H9 (cell line): ENCODE data around the gene ETV6. TPM values are rescaled to one million over a fixed set of nuclear protein-coding genes. Genes with fewer than 3 reads are reported as not detected.

Experiments
- DNase-seq: peaks from one replicate; pipeline ENCODE4 v3.0.0-alpha.2; 2017
- H2AFZ ChIP-seq: one replicate; pipeline ENCODE4 v1.6.1; 2013; ENCODE audit warnings: mild to moderate bottlenecking, low read length, control low read depth, moderate library complexity
- H2AK5ac ChIP-seq: 2 replicates; pipeline ENCODE4 v1.6.1; 2013; ENCODE audit warnings: low read length, control low read depth, mixed read lengths; ENCODE audit not compliant: insufficient read length
- H2BK120ac ChIP-seq: one replicate; pipeline ENCODE4 v1.6.1; 2013; ENCODE audit warnings: low read depth, mild to moderate bottlenecking, low read length, control low read depth, inconsistent platforms; ENCODE audit not compliant: poor library complexity, severe bottlenecking
- H2BK12ac ChIP-seq: 2 replicates; pipeline ENCODE4 v1.6.1; 2013; ENCODE audit warnings: low read length, control low read depth, mixed read lengths, low read depth; ENCODE audit not compliant: insufficient read length
- H2BK15ac ChIP-seq: 2 replicates; pipeline ENCODE4 v1.6.1; 2013; ENCODE audit warnings: low read depth, low read length, control low read depth
- H2BK20ac ChIP-seq: one replicate; pipeline ENCODE4 v1.6.1; 2013; ENCODE audit warnings: low read depth, mild to moderate bottlenecking, low read length, control low read depth, inconsistent platforms; ENCODE audit not compliant: poor library complexity, severe bottlenecking
- H2BK5ac ChIP-seq: 2 replicates; pipeline ENCODE4 v1.6.1; 2013; ENCODE audit warnings: low read length, control low read depth, mixed read lengths; ENCODE audit not compliant: insufficient read length
- H3K14ac ChIP-seq: 2 replicates; pipeline ENCODE4 v1.6.1; 2013; ENCODE audit warnings: low read length, control low read depth; ENCODE audit not compliant: insufficient read depth
- H3K18ac ChIP-seq: 2 replicates; pipeline ENCODE4 v1.6.1; 2013; ENCODE audit warnings: low read depth, mild to moderate bottlenecking, mixed read lengths, low read length, control low read depth; ENCODE audit not compliant: insufficient read length
- H3K23ac ChIP-seq: 2 replicates; pipeline ENCODE4 v1.6.1; 2013; ENCODE audit warnings: low read length, control low read depth, mixed read lengths, low read depth; ENCODE audit not compliant: insufficient read length
- H3K23me2 ChIP-seq: 2 replicates; pipeline ENCODE4 v1.6.1; 2013; ENCODE audit warnings: low read depth, mild to moderate bottlenecking, mixed read lengths, low read length, control low read depth; ENCODE audit not compliant: insufficient read length, poor library complexity, severe bottlenecking
- H3K27ac ChIP-seq: 2 replicates; pipeline ENCODE4 v1.5.1; 2013; ENCODE audit warnings: low read length, control low read depth, mixed read lengths, low read depth; ENCODE audit not compliant: insufficient read length
- H3K27me3 ChIP-seq: 2 replicates; pipeline ENCODE4 v1.6.1; 2013; ENCODE audit warnings: low read length, control low read depth, inconsistent platforms; ENCODE audit not compliant: insufficient read depth
- H3K4ac ChIP-seq: 2 replicates; pipeline ENCODE4 v1.6.1; 2013; ENCODE audit warnings: low read depth, mild to moderate bottlenecking, control low read depth, inconsistent platforms, low read length, moderate library complexity
- H3K4me1 ChIP-seq: 2 replicates; pipeline ENCODE4 v1.6.1; 2013; ENCODE audit warnings: low read length, control low read depth, inconsistent platforms; ENCODE audit not compliant: insufficient read depth
- H3K4me2 ChIP-seq: 2 replicates; pipeline ENCODE4 v1.6.1; 2013; ENCODE audit warnings: low read length, control low read depth, mixed read lengths; ENCODE audit not compliant: insufficient read length, insufficient read depth
- H3K56ac ChIP-seq: 2 replicates; pipeline ENCODE4 v1.6.1; 2013; ENCODE audit warnings: low read depth, mild to moderate bottlenecking, mixed read lengths, low read length, control low read depth; ENCODE audit not compliant: insufficient read length
- H3K79me1 ChIP-seq: 2 replicates; pipeline ENCODE4 v1.6.1; 2013; ENCODE audit warnings: low read depth, mild to moderate bottlenecking, moderate library complexity, low read length, control low read depth, inconsistent platforms; ENCODE audit not compliant: insufficient read depth, poor library complexity, severe bottlenecking
- H3K79me2 ChIP-seq: 2 replicates; pipeline ENCODE4 v1.6.1; 2013; ENCODE audit warnings: low read length, control low read depth, inconsistent platforms; ENCODE audit not compliant: insufficient read depth
- H3K9ac ChIP-seq: 2 replicates; pipeline ENCODE4 v1.6.1; 2013; ENCODE audit warnings: low read length, control low read depth, mixed read lengths; ENCODE audit not compliant: insufficient read length; ENCODE audit errors: extremely low read depth
- H3K9me3 ChIP-seq: one replicate; pipeline ENCODE4 v1.6.1; 2013; ENCODE audit warnings: low read depth, low read length, inconsistent platforms; ENCODE audit not compliant: control insufficient read depth
- H3T11ph ChIP-seq: one replicate; pipeline ENCODE4 v1.6.1; 2013; ENCODE audit warnings: mild to moderate bottlenecking, low read length, control low read depth, inconsistent platforms
- H4K20me1 ChIP-seq: one replicate; pipeline ENCODE4 v1.6.1; 2013; ENCODE audit not compliant: control insufficient read depth, insufficient read length, insufficient read depth
- H4K5ac ChIP-seq: 2 replicates; pipeline ENCODE4 v1.6.1; 2013; ENCODE audit warnings: low read depth, mild to moderate bottlenecking, mixed read lengths, low read length, control low read depth; ENCODE audit not compliant: insufficient read length
- H4K8ac ChIP-seq: replicated peaks from 2 replicates; pipeline ENCODE4 v1.6.1; 2013; ENCODE audit warnings: low read length, control low read depth, mixed read lengths, low read depth; ENCODE audit not compliant: insufficient read length
- H4K91ac ChIP-seq: 2 replicates; pipeline ENCODE4 v1.6.1; 2013; ENCODE audit warnings: low read depth, mild to moderate bottlenecking, moderate library complexity, mixed read lengths, low read length, control low read depth; ENCODE audit not compliant: insufficient read length
- H3K27ac Mint-ChIP-seq, 3 experiments: 2 replicates in 2 of 3; 3 replicates in 1 of 3; pipeline ENCODE4 v1.8.0; 2020 to 2021; ENCODE audit warnings: mixed read lengths in 3 of 3, mild to moderate bottlenecking in 1 of 3, moderate library complexity in 1 of 3
- H3K27me3 Mint-ChIP-seq: 2 replicates; pipeline ENCODE4 v1.8.0; 2021; ENCODE audit warnings: low read depth, mild to moderate bottlenecking, moderate library complexity, mixed read lengths
- H3K36me3 Mint-ChIP-seq, 3 experiments: 2 replicates in 2 of 3; 3 replicates in 1 of 3; pipeline ENCODE4 v1.8.0; 2020 to 2021; ENCODE audit warnings: low read depth in 3 of 3, mixed read lengths in 3 of 3; ENCODE audit not compliant: insufficient read depth in 1 of 3
- H3K4me1 Mint-ChIP-seq, 2 experiments: 2 replicates each; pipeline ENCODE4 v1.8.0; 2020; ENCODE audit warnings: mixed read lengths in 2 of 2
- H3K4me3 Mint-ChIP-seq, 2 experiments: 2 replicates in 1 of 2; 3 replicates in 1 of 2; pipeline ENCODE4 v1.8.0; 2020 to 2021; ENCODE audit warnings: mild to moderate bottlenecking in 2 of 2, mixed read lengths in 2 of 2, moderate library complexity in 1 of 2
- H3K9me3 Mint-ChIP-seq, 2 experiments: 2 replicates in 1 of 2; 3 replicates in 1 of 2; pipeline ENCODE4 v1.8.0; 2020; ENCODE audit warnings: mild to moderate bottlenecking in 2 of 2, mixed read lengths in 2 of 2, moderate library complexity in 1 of 2
- WGBS: extraction: QIAGEN DNeasy Blood & Tissue Kit; methylation state at CpG from one replicate; pipeline ENCODE4 v1.1.7; 2013; ENCODE audit warnings: missing lambda C conversion rate, low lambda C conversion rate, mixed read lengths; ENCODE audit not compliant: insufficient read length; ENCODE audit errors: extremely low coverage; 5-methylcytosine and 5-hydroxymethylcytosine counted together
- total RNA-seq: library from RNA; stranded (reverse); gene quantifications from 2 replicates; pipeline ENCODE4 v1.2.1, GENCODE V29; 2021
- TF ChIP-seq, protein P1 (sequence below): fragments of 200-600 bp; sonication (generic); conservative IDR thresholded peaks from 3 replicates; pipeline ENCODE4 v1.8.0; 2021; ENCODE audit warnings: antibody characterized with exemption, mild to moderate bottlenecking

The ETV6 gene
- total RNA-seq, 1 experiment from 2014 or later = 28.7 TPM

DNA sequence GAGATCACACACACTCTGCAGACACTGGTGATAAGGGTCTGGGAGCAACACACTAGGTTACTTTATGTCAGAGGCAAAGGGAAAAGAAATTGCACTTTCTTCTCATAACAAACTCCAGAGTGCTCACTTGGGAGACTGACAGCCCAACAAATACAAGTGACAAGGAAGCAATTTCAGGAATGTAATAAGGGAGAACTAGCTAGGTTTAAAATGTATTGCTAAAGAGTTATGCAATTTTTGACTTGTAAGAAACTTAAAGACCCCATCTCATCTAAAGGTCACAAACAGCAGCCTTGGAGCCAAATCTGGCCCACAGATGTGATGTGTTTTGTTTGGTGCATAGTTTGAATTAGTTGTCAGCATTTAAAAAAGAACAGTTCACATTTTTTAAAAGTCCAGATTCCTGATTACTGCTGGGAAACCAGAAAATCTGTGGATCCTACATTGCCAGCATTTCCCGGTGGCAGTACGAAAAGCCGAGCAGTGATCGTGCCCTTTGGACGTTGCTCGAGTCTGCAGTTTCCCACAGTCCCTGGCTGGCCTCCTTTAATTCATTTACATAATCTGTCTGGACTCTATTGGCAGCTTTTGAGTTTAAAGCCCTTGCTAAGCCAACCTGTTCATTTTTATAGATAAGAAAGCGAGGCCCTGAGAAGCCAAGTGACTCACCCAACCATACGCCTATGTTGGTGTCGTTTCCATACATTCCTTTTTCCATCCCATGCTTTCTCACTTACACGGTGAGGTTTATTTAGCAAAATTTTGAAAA is 42.0 kb upstream of the ETV6 start:
- peaks cover 0 to 6% (median 4%) of the 10 kb centered on the region in 3 experiments; a peak in 5 of 7 replicates for H3K36me3 Mint-ChIP-seq
- H3K27me3 Mint-ChIP-seq = no peaks in the 10 kb centered on the region
- Histone ChIP-seq H2BK120ac (no peak overlapping the region), H2BK12ac (no peak overlapping the region), H3K14ac (no peak overlapping the region), H4K5ac (no peak overlapping the region), H4K20me1 (no peaks in the 10 kb centered on the region), H3K18ac (no peak overlapping the region), H3K79me1 (no peaks in the 10 kb centered on the region), H3K79me2 (no peaks in the 10 kb centered on the region), H3K4me1 (peaks cover 14% of the 10 kb centered on the region; the same call in 1 of the 2 replicates), H3K27ac (peak overlapping the region; percentile 67), H3K56ac (no peak overlapping the region), H2AK5ac (peak overlapping the region; percentile 21), H2BK5ac (no peak overlapping the region), H2BK20ac (no peak overlapping the region), H3T11ph (no peak overlapping the region), H3K27me3 (no peaks in the 10 kb centered on the region), H4K91ac (no peak overlapping the region), H3K4ac (no peak overlapping the region), H2AFZ (no peak overlapping the region), H3K9me3 (no peaks in the 10 kb centered on the region), H3K9ac (no peak overlapping the region), H4K8ac (no peak overlapping the region), H3K4me2 (no peak overlapping the region), H3K23me2 (no peaks in the 10 kb centered on the region), H2BK15ac (no peak overlapping the region), H3K23ac (no peak overlapping the region)
- peaks cover 7 to 15% of the 10 kb centered on the region in 2 experiments for H3K9me3 Mint-ChIP-seq
- no peak for DNase-seq
- H3K4me1 Mint-ChIP-seq = peaks cover 70 to 79% of the 10 kb centered on the region in 2 experiments
- peak overlapping the region; percentile 8 to 100 (median 92); a peak in 6 of 7 replicates for H3K27ac Mint-ChIP-seq
- no peak overlapping the region for H3K4me3 Mint-ChIP-seq
- TF ChIP-seq, protein P1, sequence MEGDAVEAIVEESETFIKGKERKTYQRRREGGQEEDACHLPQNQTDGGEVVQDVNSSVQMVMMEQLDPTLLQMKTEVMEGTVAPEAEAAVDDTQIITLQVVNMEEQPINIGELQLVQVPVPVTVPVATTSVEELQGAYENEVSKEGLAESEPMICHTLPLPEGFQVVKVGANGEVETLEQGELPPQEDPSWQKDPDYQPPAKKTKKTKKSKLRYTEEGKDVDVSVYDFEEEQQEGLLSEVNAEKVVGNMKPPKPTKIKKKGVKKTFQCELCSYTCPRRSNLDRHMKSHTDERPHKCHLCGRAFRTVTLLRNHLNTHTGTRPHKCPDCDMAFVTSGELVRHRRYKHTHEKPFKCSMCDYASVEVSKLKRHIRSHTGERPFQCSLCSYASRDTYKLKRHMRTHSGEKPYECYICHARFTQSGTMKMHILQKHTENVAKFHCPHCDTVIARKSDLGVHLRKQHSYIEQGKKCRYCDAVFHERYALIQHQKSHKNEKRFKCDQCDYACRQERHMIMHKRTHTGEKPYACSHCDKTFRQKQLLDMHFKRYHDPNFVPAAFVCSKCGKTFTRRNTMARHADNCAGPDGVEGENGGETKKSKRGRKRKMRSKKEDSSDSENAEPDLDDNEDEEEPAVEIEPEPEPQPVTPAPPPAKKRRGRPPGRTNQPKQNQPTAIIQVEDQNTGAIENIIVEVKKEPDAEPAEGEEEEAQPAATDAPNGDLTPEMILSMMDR = no peak
- WGBS = no CpG with 5 or more reads among the region's 10 CpGs
